ENCODE results near the gene LMAN2. TPM values are rescaled to one million over a fixed set of nuclear protein-coding genes. Genes with fewer than 3 reads are reported as not detected.
"Not testable (repeated sequence)": the region's sequence is repeated elsewhere in the genome, so short reads cannot be mapped to it uniquely, and the experiment has no call there.

The LMAN2 gene
- polyA plus RNA-seq, 1 donor = 161 TPM

DNA sequence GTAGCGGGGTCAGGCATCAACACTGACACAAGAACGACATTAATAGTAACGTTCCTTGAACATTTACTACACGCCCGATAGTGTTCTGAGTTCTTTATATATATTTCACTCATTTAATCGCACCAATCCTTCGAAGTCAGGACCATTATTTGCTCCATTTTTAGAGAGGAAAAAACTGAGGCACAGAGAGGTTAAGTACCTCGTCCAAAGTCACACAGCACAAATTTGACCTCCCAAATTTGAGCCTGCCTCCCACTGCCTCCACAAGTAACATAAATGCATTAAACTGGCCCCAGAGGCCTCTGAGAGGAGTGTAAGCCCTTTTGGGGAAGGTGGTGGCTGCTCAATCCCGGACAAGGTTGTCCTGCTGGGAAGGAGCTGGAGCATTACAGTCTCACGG lies 12.1 kb upstream of the LMAN2 start:
- Histone ChIP-seq H3K36me3 (ENCODE audit: control insufficient read depth, insufficient read depth, low read length) (no peaks in the 10 kb centered on the region), H3K4me1 (ENCODE audit: control insufficient read depth, insufficient read depth, low read length) (peaks cover 27% of the 10 kb centered on the region), H3K4me3 (ENCODE audit: low read length) (no peak overlapping the region), H3K9me3 (ENCODE audit: control insufficient read depth, low read depth, low read length) (peaks cover 4% of the 10 kb centered on the region), H3K27ac (ENCODE audit: low read length) (no peak overlapping the region), H3K27me3 (ENCODE audit: control insufficient read depth, insufficient read depth, low read length) (no peaks in the 10 kb centered on the region)
- no CpG with 5 or more reads among the region's 10 CpGs for WGBS (ENCODE audit: insufficient coverage, low lambda C conversion rate)
- DNase-seq = no peak

DNA sequence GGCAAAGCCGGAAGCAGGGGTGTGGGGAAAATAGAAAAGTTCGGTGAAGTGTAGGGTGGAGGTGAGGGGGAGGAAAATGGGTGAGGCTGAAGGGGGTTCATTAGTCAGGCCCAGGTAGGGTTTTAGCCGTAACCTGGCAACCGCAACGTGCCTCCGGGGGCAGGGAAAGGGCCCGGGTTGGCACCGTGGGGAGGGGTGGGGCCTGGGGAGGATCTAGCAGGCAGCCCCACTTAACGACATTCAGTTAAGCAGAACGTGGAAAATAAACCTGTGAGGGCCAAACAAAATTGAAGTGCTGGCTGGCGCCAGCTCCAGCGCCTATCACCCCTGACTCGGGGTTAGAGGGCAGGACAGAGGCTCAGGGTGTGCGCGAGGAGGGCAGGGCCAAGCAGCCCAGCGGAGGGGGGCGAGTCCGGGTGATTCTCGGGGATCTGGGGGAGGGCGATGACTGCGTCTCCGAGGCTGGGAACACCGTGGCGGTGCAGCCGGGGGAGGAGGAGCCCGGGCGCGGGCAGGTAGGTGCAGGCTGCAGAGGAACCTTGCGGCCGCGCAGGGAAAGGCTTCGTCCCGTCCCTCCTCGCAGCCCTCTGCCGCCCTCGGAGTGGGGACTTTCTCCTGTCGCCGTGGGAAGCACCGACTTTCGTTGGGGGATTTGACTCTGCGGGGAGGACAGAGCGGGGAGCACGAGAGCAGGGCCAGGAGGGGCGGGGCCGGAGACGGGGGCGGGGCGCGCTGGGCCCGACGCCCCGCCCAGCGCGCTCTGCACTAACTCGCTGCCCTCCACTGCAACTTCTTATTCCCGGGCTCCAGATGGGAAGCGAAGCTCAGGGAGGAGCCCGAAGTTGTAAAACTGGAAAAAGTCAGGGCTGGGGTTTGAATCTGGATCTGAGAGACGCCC lies 11.4 kb upstream of the LMAN2 start:
- Histone ChIP-seq H3K27ac (ENCODE audit: low read length) (peak overlapping the region; percentile 13), H3K27me3 (ENCODE audit: control insufficient read depth, insufficient read depth, low read length) (peaks cover 6% of the 10 kb centered on the region), H3K4me1 (ENCODE audit: control insufficient read depth, insufficient read depth, low read length) (peaks cover 22% of the 10 kb centered on the region), H3K4me3 (ENCODE audit: low read length) (peak overlapping the region; percentile 49), H3K36me3 (ENCODE audit: control insufficient read depth, insufficient read depth, low read length) (no peaks in the 10 kb centered on the region), H3K9me3 (ENCODE audit: control insufficient read depth, low read depth, low read length) (peaks cover 4% of the 10 kb centered on the region)
- peak in 1 of 2 donors; percentile 79 for DNase-seq
- 47% methylated on average over 2 of the region's 59 CpGs for WGBS (ENCODE audit: insufficient coverage, low lambda C conversion rate)

DNA sequence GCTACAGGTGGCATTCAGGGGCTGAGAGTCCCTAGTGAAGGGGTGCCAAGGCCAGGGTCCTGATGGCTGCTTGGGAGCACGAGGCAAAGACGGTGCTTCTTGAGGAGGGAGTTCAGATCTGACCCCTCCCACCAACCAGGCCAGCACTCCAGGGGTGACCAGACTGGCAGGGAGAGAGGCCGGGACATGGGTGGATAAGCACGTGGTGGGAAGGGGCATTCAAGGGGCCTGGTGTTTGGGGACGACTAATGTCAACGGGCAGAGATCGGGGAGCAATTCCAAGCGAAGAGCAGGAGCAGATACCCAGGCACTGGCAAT lies 10.8 kb upstream of the LMAN2 start:
- Histone ChIP-seq H3K9me3 (ENCODE audit: control insufficient read depth, low read depth, low read length) (no peaks in the 10 kb centered on the region), H3K4me1 (ENCODE audit: control insufficient read depth, insufficient read depth, low read length) (peaks cover 16% of the 10 kb centered on the region), H3K4me3 (ENCODE audit: low read length) (no peak overlapping the region), H3K36me3 (ENCODE audit: control insufficient read depth, insufficient read depth, low read length) (no peaks in the 10 kb centered on the region), H3K27me3 (ENCODE audit: control insufficient read depth, insufficient read depth, low read length) (peaks cover 9% of the 10 kb centered on the region), H3K27ac (ENCODE audit: low read length) (no peak overlapping the region)
- WGBS (ENCODE audit: insufficient coverage, low lambda C conversion rate) = 62% methylated on average over 4 of the region's 8 CpGs
- DNase-seq = no peak

DNA sequence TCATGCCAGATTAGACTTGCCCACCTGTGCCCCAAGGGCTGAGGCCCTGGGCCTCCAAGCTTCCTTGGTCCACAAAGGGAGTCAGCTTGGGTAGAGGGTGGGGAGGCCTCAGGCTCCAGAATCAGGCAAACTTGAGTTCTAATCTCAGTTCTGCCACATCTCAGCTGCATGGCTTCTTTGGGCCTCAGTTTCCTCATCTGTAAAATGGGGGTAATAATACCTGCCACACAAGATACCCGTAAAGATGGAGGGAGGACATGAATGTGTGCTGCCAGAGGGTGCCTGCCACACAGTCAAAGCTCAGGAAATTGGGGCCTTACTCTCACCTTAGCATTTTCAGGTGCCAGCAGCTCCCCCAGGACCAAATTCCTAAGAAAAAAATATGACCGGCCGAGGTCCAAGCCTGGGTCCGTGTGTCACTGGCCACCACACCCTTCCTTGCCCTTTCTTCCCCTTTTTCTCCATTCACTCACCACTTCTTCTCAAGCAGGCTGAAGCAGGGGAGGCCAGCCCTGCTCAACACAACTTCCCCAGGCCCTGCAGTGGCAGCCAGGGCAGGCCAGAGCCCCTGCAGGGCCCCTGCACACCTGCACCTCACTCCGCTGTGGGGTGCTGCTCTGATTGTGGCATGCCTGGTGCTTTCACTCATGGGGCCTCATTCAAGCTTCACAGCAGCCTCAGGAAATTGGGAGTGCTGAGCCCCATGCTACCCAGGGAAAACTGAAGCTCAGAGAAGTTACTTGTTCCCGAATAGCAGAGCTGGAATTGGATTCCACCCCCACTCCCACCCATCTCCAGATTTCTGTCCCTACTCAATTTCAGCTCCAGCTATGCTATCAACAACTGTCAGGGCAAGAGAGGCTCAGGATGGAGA lies 10.2 kb upstream of the LMAN2 start:
- WGBS (ENCODE audit: insufficient coverage, low lambda C conversion rate) = no CpG with 5 or more reads among the region's 6 CpGs
- H3K4me1 ChIP-seq (ENCODE audit: control insufficient read depth, insufficient read depth, low read length) = peaks cover 13% of the 10 kb centered on the region
- no peak overlapping the region for H3K4me3 ChIP-seq (ENCODE audit: low read length)
- DNase-seq = no peak
- no peaks in the 10 kb centered on the region for H3K9me3 ChIP-seq (ENCODE audit: control insufficient read depth, low read depth, low read length)
- peaks cover 9% of the 10 kb centered on the region for H3K27me3 ChIP-seq (ENCODE audit: control insufficient read depth, insufficient read depth, low read length)
- no peak overlapping the region for H3K27ac ChIP-seq (ENCODE audit: low read length)
- H3K36me3 ChIP-seq (ENCODE audit: control insufficient read depth, insufficient read depth, low read length) = no peaks in the 10 kb centered on the region

DNA sequence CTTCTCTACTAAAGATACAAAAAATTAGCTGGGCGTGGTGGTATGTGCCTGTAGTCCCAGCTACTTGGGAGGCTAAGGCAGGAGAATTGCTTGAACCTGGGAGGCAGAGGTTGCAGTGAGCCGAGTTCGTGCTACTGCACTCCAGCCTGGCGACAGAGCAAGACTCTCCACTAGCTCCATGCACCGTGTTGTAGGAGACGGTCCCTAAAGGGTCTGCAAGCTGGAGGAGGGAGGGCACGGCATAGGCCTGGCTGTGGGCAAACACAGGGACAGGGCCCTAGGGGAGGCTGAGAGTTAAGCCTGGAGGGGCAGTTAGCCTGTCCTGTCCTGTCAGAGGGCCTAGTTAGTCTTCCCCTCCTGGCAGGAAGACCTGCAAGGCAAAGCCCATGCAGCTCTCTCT lies 9.3 kb upstream of the LMAN2 start:
- H3K27me3 ChIP-seq (ENCODE audit: control insufficient read depth, insufficient read depth, low read length) = peaks cover 11% of the 10 kb centered on the region
- H3K27ac ChIP-seq (ENCODE audit: low read length); H3K9me3 ChIP-seq (ENCODE audit: control insufficient read depth, low read depth, low read length); DNase-seq; H3K4me1 ChIP-seq (ENCODE audit: control insufficient read depth, insufficient read depth, low read length); H3K4me3 ChIP-seq (ENCODE audit: low read length); H3K36me3 ChIP-seq (ENCODE audit: control insufficient read depth, insufficient read depth, low read length): not testable (repeated sequence)
- WGBS (ENCODE audit: insufficient coverage, low lambda C conversion rate) = no CpG with 5 or more reads among the region's 7 CpGs

DNA sequence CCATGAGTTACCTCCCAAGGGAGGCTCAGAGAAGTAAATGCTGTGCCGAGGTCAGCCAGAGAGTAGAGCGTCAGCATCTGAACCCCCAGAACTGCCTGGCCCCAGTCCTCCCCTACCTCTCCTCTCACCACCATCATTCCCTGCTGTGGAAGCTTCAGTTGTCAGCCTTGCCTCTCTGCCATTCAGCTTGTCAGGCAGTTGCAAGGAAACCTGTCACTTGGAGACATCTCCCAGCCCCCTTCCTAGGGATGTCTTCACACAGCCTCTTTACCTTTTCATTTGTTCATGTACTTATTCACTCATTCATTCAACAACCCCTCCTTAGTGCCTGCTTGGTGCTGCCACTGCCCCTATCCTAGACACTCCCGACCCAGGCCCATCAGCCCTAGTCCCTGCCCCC lies 8.4 kb upstream of the LMAN2 start:
- Histone ChIP-seq H3K4me1 (ENCODE audit: control insufficient read depth, insufficient read depth, low read length) (peaks cover 6% of the 10 kb centered on the region), H3K9me3 (ENCODE audit: control insufficient read depth, low read depth, low read length) (no peaks in the 10 kb centered on the region), H3K4me3 (ENCODE audit: low read length) (no peak overlapping the region), H3K27ac (ENCODE audit: low read length) (no peak overlapping the region), H3K36me3 (ENCODE audit: control insufficient read depth, insufficient read depth, low read length) (no peaks in the 10 kb centered on the region), H3K27me3 (ENCODE audit: control insufficient read depth, insufficient read depth, low read length) (peaks cover 13% of the 10 kb centered on the region)
- DNase-seq = no peak
- WGBS (ENCODE audit: insufficient coverage, low lambda C conversion rate) = no CpG with 5 or more reads among the region's 3 CpGs

DNA sequence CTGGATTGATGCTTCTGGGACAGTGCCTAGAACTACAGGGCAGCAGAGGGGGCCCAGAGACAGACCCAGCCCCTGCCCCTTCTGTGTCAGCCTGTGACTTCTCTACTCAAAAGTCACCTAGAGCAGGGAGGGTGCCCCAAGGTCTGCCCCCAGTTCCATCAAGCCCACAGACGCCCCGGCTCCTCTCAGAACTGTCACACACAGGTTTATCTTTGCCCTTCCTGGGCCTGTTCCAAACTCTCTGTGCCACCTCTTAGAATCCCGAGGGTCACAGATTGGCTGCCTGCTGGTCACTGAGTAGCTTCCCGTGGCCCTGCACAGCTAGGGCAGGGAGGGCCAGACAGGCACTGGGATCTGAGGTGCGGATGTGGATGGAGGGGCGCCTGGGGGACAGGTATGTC lies 8.0 kb upstream of the LMAN2 start:
- peaks cover 14% of the 10 kb centered on the region for H3K27me3 ChIP-seq (ENCODE audit: control insufficient read depth, insufficient read depth, low read length)
- DNase-seq = no peak
- H3K4me1 ChIP-seq (ENCODE audit: control insufficient read depth, insufficient read depth, low read length) = peaks cover 6% of the 10 kb centered on the region
- H3K4me3 ChIP-seq (ENCODE audit: low read length) = no peak overlapping the region
- no peaks in the 10 kb centered on the region for H3K36me3 ChIP-seq (ENCODE audit: control insufficient read depth, insufficient read depth, low read length)
- no CpG with 5 or more reads among the region's 6 CpGs for WGBS (ENCODE audit: insufficient coverage, low lambda C conversion rate)
- no peak overlapping the region for H3K27ac ChIP-seq (ENCODE audit: low read length)
- no peaks in the 10 kb centered on the region for H3K9me3 ChIP-seq (ENCODE audit: control insufficient read depth, low read depth, low read length)

DNA sequence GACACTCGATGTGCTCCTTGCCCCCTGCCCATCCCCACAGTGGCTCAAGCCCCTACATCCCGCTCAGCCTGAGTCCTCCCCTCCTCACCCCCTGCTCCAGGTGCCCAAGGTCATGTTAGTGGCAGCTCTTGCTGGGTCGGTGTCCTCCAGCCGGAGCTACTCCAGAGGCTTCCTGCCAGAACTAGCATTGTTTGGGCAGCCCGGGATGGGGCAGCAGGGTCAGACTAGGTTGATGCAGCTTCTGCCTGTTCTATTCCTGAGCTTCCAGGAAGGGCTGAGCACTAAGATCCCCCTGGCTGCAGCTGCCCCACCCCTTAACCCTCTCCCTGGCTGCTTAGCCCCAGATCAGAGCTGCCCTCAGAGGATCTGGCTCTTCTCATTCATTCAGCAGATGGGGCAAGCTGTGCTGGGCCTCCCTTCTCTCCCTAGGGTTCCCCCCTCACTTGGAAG lies 6.9 kb upstream of the LMAN2 start:
- no peak for DNase-seq
- Histone ChIP-seq H3K9me3 (ENCODE audit: control insufficient read depth, low read depth, low read length) (no peaks in the 10 kb centered on the region), H3K36me3 (ENCODE audit: control insufficient read depth, insufficient read depth, low read length) (no peaks in the 10 kb centered on the region), H3K4me3 (ENCODE audit: low read length) (peak overlapping the region; percentile 21), H3K4me1 (ENCODE audit: control insufficient read depth, insufficient read depth, low read length) (peaks cover 2% of the 10 kb centered on the region), H3K27me3 (ENCODE audit: control insufficient read depth, insufficient read depth, low read length) (peaks cover 16% of the 10 kb centered on the region), H3K27ac (ENCODE audit: low read length) (no peak overlapping the region)
- WGBS (ENCODE audit: insufficient coverage, low lambda C conversion rate) = no CpG with 5 or more reads among the region's 5 CpGs

DNA sequence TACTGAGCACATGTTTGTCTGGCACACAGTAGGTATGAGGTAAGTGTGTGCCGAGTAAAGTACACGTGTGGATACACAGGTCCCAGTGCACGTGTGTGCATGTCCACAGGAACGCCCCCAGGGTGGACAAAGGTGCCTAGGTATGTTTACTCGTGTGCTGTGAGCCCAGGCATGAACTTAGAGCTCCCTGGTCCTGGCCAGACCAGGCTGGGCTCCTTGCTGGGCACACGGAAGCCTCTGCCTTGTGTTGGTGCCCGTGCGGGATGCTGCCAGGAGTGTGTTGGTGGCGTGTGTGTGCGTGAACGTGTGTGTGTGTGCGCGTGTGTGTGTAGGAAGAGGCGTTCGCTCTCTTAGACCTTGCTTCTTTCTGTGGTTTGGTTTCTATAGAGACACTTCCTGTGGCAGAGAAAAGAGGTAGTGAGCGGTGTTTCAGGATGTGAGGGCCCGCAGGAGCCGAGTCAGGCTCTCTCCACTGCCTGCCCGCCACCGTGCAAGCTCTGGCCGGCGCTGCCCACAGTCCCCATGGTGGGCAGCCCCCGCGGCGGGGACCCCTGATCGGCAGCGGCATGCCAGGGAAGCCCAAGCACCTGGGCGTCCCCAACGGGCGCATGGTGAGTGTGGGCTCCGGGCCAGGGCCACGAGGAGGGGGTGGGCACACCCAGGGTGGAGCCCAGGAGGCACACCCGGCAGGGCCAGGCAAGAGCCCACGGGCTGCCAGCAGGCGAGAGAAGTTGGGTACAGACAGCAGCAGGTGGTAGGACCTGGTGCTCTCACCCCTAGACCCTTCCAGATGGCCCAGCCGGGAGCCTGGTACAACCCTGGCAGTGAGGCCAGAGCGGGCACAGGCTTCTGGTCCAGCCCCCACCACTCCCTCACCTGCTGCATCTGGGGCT lies 6.2 kb upstream of the LMAN2 start, which contains the start of gene RGS14:
Gene RGS14, plus strand, starts transcription at position 466 of the 893 bp plus-strand sequence. Its CDS starts 101 bp downstream, at position 567.
- Histone ChIP-seq H3K9me3 (ENCODE audit: control insufficient read depth, low read depth, low read length) (no peaks in the 10 kb centered on the region), H3K36me3 (ENCODE audit: control insufficient read depth, insufficient read depth, low read length) (no peaks in the 10 kb centered on the region), H3K27me3 (ENCODE audit: control insufficient read depth, insufficient read depth, low read length) (peaks cover 16% of the 10 kb centered on the region), H3K27ac (ENCODE audit: low read length) (no peak within 1 kb of the TSS), H3K4me1 (ENCODE audit: control insufficient read depth, insufficient read depth, low read length) (no peaks in the 10 kb centered on the region), H3K4me3 (ENCODE audit: low read length) (peak within 1 kb of the TSS; percentile 21)
- WGBS (ENCODE audit: insufficient coverage, low lambda C conversion rate) = no CpG with 5 or more reads among the region's 37 CpGs
- DNase-seq = no peak

DNA sequence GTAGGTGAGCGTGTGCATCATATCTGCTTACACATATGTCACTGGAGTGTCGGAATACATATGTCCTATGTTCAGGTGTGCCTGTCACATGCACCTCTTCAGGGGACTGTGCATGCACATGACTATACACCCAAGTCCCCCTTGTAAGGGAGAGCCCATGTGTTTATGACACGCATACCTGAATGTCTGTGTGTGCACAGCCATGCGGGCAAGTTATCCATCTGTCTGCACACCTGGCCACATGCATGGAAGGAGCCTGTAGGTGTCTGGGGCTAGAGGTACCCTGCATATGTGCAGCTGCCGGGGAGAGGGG lies 5.6 kb upstream of the LMAN2 start:
- no peak for DNase-seq
- Histone ChIP-seq H3K4me1 (ENCODE audit: control insufficient read depth, insufficient read depth, low read length) (peaks cover 2% of the 10 kb centered on the region), H3K27ac (ENCODE audit: low read length) (no peak overlapping the region), H3K4me3 (ENCODE audit: low read length) (no peak overlapping the region), H3K27me3 (ENCODE audit: control insufficient read depth, insufficient read depth, low read length) (peaks cover 16% of the 10 kb centered on the region), H3K9me3 (ENCODE audit: control insufficient read depth, low read depth, low read length) (no peaks in the 10 kb centered on the region), H3K36me3 (ENCODE audit: control insufficient read depth, insufficient read depth, low read length) (no peaks in the 10 kb centered on the region)
- no CpG with 5 or more reads among the region's 5 CpGs for WGBS (ENCODE audit: insufficient coverage, low lambda C conversion rate)

Measured in large intestine (tissue), 3 donors.